GM21390 (cell line): Measurements from ENCODE around the gene CCDC187.
A peak's percentile ranks its signal among the peaks of the same experiment; 100 is the strongest.

Source experiments
- ATAC-seq: cut with Tn5 transposase; IDR thresholded peaks from one replicate; pipeline ENCODE4 v1.9.1; 2021; ENCODE audit not compliant: unreplicated experiment

The CCDC187 gene

GRCh38 chr9:136230773-136231172 lies 73.1 kb downstream of the CCDC187 start:
- no peak for ATAC-seq

GRCh38 chr9:136230365-136230764 lies 73.5 kb downstream of the CCDC187 start:
- no peak for ATAC-seq

DNA sequence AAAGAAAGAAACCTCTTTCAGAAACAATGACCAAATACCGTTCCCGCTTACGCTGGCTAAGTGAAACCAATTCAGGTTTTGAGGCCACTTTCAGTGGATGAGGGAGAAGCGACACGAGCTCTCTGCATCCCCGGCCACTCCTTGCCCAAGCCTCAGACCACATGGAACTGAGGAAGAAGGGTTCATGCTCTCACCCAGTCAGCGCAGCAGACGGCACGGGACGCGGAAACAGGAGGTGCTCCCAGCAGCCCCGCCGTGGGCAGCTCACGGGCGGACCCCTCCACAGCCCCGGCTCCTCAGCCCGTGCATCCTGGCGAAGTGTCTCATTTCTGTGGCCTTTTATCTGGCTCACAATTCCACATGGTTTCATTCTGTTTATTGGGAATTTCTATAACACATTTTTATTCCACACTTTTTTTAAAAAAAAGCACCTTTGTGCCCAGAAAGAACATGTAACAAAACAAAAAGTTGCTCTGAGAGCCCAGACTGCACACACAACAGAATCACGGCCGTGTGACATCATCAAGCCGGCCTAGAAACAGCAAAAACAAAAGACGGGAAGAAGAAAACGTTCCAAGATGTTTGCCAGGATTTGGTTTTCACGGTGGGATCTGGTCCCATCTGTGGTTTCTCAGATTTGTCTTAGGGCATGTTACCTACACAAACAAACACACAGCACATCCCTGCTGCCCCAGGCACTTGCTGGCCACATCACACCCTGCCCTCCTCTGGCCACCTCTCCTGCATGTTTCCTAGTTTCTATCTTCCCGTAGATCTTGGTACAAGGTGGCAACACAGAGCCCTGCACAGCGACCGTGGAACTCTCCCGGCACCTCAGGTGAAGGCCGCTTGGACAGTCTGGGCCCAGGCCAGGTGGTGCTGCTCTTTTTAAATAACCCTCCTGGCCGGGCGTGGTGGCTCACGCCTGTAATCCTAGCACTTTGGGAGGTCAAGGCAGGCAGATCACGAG lies 74.5 kb downstream of the CCDC187 start:
- ATAC-seq, result no peak

DNA sequence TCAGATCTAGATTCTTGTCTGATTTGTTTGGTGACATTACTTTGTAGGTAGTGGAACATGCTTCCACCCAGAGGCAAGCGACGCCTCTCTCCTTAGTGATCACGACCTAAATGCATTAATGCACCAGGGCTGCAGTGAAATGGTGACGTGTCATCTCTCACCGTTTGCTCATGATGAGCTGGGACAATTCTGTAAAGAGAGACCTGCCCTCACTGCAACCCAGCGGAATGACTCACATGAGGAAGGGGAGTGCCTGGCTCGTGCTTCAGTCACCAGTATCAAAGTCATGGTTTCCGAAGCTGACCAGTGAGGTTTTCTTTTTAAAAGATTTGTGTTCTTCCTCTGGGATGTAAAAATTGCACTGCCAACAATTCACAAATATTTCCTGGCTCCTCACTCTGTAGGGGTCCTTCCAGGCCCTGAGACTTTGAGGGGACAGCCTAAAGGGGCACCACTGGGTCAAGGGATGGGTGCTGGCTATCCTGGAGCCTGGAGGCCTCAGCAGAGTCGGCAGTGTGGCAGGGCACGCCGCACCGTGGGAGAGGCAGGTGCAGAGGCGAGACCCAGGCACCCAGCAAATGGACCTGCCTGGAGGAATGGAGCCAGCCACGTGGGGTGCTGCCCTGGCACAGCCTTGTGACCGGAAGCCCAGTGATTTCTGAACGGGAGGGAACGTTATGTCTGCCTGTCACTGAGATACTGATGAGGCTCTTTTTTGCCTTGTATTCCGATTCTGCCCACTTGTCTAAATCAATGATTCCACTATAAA lies 75.6 kb downstream of the CCDC187 start:
- ATAC-seq, result no peak

GRCh38 chr9:136226680-136227407 lies 77.0 kb downstream of the CCDC187 start:
- no peak for ATAC-seq

- ATAC-seq, result peak; percentile 48
These were observed 77.9 kb downstream of the CCDC187 start for GRCh38 chr9:136225748-136226679.

DNA sequence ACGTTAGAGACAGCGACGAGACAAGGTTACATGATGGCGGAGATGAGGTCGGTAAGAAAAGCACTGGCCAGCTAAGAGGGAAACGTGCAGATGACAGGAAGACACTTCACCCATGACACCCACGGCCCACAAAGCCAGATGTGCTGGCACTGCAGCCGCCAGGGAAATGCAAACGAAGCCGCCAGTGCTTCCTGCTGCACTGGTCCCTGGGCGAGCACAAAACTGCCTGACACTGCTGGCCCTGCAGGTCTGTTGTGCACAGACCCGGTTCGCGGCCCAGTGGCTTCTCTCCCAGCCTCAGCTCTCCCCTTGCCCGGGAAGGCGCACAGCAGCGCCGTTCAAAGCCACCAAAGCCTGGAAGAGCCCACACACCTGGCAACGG lies 78.5 kb downstream of the CCDC187 start:
- ATAC-seq, result peak; percentile 59

DNA sequence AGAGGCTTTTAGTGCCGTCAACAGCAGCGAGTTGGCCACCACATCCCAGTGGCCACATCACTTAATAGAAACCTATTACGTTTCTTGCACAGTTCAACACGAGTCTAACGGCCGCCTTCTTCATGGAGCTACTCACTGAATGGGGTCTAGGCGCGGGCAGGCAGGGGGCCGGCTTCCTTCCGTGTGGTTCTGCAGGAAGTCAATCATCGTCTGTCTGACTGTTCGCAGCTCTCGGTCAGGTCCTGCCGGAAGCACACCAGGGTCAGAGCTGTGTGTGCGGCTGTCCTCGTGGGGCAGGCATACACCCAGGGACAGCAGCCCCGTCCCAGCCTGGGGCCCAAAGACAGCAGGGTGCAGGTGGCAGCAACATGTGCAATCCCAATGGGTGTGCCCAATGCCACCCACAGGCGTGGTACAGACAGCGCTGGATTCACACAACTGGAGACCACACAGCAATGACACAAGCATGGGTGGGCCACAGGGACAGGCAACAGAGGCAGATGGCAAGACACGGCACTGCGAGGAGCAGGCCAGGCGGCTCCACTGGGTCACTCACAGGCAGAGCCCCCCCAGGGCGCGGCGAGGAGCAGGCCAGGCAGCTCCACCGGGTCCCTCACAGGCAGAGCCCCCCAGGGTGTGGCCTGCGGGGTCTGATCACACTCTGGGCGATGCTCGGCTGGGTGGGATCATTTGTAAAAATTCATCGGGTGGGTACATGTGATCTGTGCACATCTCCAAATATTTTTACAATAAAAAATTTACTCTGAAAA lies 79.8 kb downstream of the CCDC187 start:
- no peak for ATAC-seq

DNA sequence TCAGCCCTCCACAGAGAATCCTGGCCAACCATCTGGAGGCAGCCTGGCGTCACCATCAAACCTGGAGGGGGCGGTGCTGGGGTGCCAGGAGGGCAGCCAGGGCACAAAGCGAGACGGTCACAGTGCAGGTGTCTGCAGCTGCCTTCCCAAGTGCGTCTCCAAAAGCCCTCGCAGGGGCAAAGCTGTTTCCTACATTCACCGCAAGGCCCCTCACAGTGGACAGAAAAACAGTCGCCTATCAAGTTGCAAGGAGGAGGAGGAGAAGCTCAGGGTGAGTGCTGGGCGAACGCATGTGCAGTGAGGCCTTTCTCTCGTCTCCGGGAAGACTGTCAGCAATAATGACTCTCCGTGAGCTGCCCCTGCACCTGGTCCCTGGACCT lies 81.0 kb downstream of the CCDC187 start:
- no peak for ATAC-seq

- no peak for ATAC-seq
These were observed 81.6 kb downstream of the CCDC187 start for GRCh38 chr9:136222166-136222905.

DNA sequence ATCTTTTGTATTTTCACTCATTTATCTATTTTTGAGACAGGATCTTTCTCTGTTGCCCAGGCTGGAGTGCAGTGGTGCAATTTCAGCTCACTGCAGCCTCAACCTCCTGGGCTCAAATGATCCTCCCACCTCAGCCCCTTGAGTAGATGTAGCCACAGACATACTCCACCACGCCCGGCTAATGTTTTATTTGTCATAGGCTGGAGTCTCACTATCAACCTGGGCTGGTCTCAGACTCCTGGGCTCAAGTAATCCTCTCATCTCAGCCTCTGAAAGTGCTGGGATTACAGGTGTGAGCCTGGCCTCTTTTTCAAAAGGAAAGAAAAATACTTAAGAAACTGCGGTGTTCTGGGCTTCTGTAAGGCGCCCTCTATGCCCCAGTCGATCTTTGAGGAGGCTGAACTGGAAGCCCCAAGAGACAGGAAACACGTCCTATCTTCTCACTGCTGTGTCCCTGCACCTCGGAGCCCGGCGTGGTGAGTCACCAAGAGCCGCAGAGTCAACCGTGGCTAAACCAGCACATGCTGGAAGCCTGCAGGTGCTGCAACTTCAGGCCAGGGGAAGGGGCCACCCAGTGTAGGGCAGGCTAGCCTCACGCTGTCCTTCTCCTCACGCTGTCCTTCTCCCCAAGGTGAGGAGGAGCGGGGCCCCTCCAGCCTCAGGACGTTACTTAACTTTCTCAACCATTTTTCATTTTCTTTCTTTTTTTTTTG lies 83.7 kb downstream of the CCDC187 start:
- no peak for ATAC-seq

DNA sequence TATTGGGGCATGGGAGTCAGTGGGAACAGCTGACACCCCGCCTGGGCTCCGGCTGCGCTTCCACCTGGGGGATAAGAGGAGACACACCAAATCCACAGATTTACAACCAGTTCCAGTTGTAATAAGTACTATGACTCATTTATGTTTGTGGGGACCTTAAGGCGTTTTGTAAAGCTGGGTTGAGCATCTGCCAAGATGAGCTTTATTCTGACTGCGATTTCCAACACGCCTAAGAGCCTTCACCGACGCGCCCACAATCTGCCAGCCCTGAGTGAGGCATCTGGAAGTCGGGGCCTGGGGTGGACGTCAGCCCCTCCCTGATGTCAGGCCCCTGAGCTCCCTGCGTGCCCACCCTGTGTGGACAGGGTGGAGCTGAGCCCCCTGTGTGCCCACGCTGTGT lies 84.6 kb downstream of the CCDC187 start:
- ATAC-seq, result no peak

GRCh38 chr9:136218673-136219072 lies 85.2 kb downstream of the CCDC187 start:
- ATAC-seq, result no peak

DNA sequence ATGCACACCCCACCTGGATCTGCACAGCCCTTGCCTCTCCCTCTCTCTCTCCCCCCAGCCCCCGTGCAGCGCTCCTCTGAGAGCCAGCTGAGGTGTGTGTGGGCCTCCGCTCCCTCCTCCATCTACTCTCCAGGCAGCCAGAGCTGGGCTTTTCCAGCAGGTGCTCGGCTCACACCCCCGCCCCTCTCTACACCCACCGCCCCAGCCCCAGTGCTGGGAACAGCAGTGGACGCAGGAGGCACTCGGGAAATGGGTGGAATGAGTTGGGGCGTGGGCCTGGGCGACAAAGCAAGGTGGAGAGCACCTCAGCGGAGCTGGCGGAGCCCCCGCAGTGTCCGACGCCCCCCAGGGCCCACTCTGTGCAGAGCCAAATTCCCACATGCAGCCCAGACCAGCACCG lies 85.6 kb downstream of the CCDC187 start:
- ATAC-seq, result no peak

- ATAC-seq, result no peak
These were observed 87.2 kb downstream of the CCDC187 start for GRCh38 chr9:136216541-136217244.

DNA sequence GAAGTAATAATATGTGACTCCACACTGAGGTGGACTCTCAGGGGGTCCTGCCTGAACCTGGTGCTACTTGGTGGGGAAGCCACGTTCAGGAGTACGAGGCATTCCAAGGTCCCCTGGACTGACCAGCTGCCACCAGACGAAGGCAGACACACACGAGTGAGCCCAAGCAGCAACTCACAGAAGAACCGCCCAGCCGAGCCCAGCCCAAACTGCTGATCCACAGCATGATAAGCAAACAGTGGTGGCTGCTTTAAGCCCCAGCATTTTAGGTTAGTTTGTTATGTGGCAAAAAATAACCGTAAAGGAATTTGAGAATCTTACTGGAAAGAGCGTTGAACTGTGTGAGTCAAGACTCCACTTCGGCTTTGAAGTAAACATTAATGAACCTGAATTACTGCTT lies 90.2 kb downstream of the CCDC187 start:
- no peak for ATAC-seq

- ATAC-seq, result no peak
These were observed 91.4 kb downstream of the CCDC187 start for GRCh38 chr9:136212345-136212950.
